Peyer's patch (tissue), 4 donors: ENCODE data around the gene ANKRD17. TPM values are rescaled to one million over a fixed set of nuclear protein-coding genes. Genes with fewer than 3 reads are reported as not detected.
A peak's percentile ranks its signal among the peaks of the same experiment; 100 is the strongest.

Experiments
- DNase-seq, 3 donors: peaks; one replicate each; pipeline ENCODE4 v3.0.0-alpha.2; 2017 to 2019
- H3K27ac ChIP-seq, 4 donors: fragments of 200-600 bp; sonication (generic); one replicate each; pipeline ENCODE4 v1.5.1; 2016 to 2019
- H3K27me3 ChIP-seq, 2 donors: fragments of 200-600 bp; sonication (generic); one replicate each; pipeline ENCODE4 v1.5.1; 2019
- H3K36me3 ChIP-seq, 3 donors: fragments of 200-600 bp; sonication (generic); one replicate each; pipeline ENCODE4 v1.5.1; 2016 to 2019
- H3K4me1 ChIP-seq, 4 donors: fragments of 200-600 bp; sonication (generic); one replicate each; pipeline ENCODE4 v1.5.1; 2016 to 2019
- H3K4me3 ChIP-seq, 4 donors: fragments of 200-600 bp; sonication (generic); 1 replicate in 3 of 4; 2 replicates in 1 of 4; pipeline ENCODE4 v1.5.1; 2016 to 2019; ENCODE audit warnings: mild to moderate bottlenecking in 1 of 4
- H3K9me3 ChIP-seq, 4 donors: fragments of 200-600 bp; sonication (generic); one replicate each; pipeline ENCODE4 v1.5.1; 2016 to 2019; ENCODE audit warnings: mild to moderate bottlenecking in 1 of 4
- CTCF ChIP-seq, 6 experiments: fragments of 450-650 bp in 4 of 6; fragments of 200-600 bp in 2 of 6; sonication (generic) in 1 of 6; IDR thresholded peaks; one replicate each; pipeline ENCODE4 v1.5.1; 2017 to 2019; ENCODE audit warnings: antibody characterized with exemption in 6 of 6, mild to moderate bottlenecking in 3 of 6, moderate library complexity in 1 of 6
- POLR2A ChIP-seq, 2 donors: fragments of 450-650 bp; IDR thresholded peaks; one replicate each; pipeline ENCODE4 v1.5.1; 2017; ENCODE audit warnings: antibody characterized with exemption in 2 of 2, mild to moderate bottlenecking in 2 of 2, moderate library complexity in 2 of 2
- total RNA-seq, 4 donors: library from RNA; depleted of rRNA; stranded (reverse); fragments of >200 nt; gene quantifications; one replicate each; pipeline ENCODE4 v1.1.0, GENCODE V29; 2016

The ANKRD17 gene
- total RNA-seq, 4 donors from 2014 or later: 61.7 to 92.0 (median 81.0) TPM

- no peaks in the 10 kb centered on the region for H3K4me1 ChIP-seq
- H3K27me3 ChIP-seq: no peaks in the 10 kb centered on the region
- H3K4me3 ChIP-seq: no peak overlapping the region
- TF ChIP-seq POLR2A (IDR thresholded peaks at IDR 0.05) (no peak), CTCF (IDR thresholded peaks at IDR 0.05) (no peak)
- no peak overlapping the region for H3K27ac ChIP-seq
- no peak for DNase-seq
- peaks cover 0 to 6% (median 0%) of the 10 kb centered on the region in 4 donors for H3K9me3 ChIP-seq
- no peaks in the 10 kb centered on the region for H3K36me3 ChIP-seq
Measured at GRCh38 chr4:73281396-73281795, 22.8 kb upstream of the ANKRD17 start.

- H3K4me3 ChIP-seq: no peak overlapping the region
- TF ChIP-seq CTCF (IDR thresholded peaks at IDR 0.05) (no peak), POLR2A (IDR thresholded peaks at IDR 0.05) (no peak)
- no peaks in the 10 kb centered on the region for H3K27me3 ChIP-seq
- H3K27ac ChIP-seq: no peak overlapping the region
- no peak for DNase-seq
- peaks cover 0 to 6% (median 0%) of the 10 kb centered on the region in 4 donors for H3K9me3 ChIP-seq
- no peaks in the 10 kb centered on the region for H3K36me3 ChIP-seq
- no peaks in the 10 kb centered on the region for H3K4me1 ChIP-seq
Measured at GRCh38 chr4:73277201-73277600, 18.6 kb upstream of the ANKRD17 start.

GRCh38 chr4:73275318-73275654 lies 16.7 kb upstream of the ANKRD17 start:
- no peaks in the 10 kb centered on the region for H3K36me3 ChIP-seq
- DNase-seq: no peak
- H3K27me3 ChIP-seq: no peaks in the 10 kb centered on the region
- peaks cover 0 to 6% (median 0%) of the 10 kb centered on the region in 4 donors for H3K9me3 ChIP-seq
- H3K4me1 ChIP-seq: no peaks in the 10 kb centered on the region
- no peak overlapping the region for H3K27ac ChIP-seq
- H3K4me3 ChIP-seq: no peak overlapping the region
- TF ChIP-seq POLR2A (IDR thresholded peaks at IDR 0.05) (no peak), CTCF (IDR thresholded peaks at IDR 0.05) (no peak)

GRCh38 chr4:73272816-73273215 lies 14.2 kb upstream of the ANKRD17 start:
- H3K36me3 ChIP-seq: no peaks in the 10 kb centered on the region
- no peak overlapping the region for H3K27ac ChIP-seq
- H3K27me3 ChIP-seq: no peaks in the 10 kb centered on the region
- no peaks in the 10 kb centered on the region for H3K4me1 ChIP-seq
- TF ChIP-seq CTCF (IDR thresholded peaks at IDR 0.05) (no peak), POLR2A (IDR thresholded peaks at IDR 0.05) (no peak)
- peaks cover 0 to 5% (median 0%) of the 10 kb centered on the region in 4 donors for H3K9me3 ChIP-seq
- DNase-seq: no peak
- no peak overlapping the region for H3K4me3 ChIP-seq

- H3K4me1 ChIP-seq: no peaks in the 10 kb centered on the region
- TF ChIP-seq CTCF (IDR thresholded peaks at IDR 0.05) (no peak), POLR2A (IDR thresholded peaks at IDR 0.05) (no peak)
- no peak overlapping the region for H3K27ac ChIP-seq
Measured at GRCh38 chr4:73267050-73267449, 8.5 kb upstream of the ANKRD17 start.

GRCh38 chr4:73259571-73260090 lies 1.0 kb upstream of the ANKRD17 start:
- Histone ChIP-seq H3K27ac (peak overlapping the region; percentile 89 to 99 (median 96)), H3K9me3 (no peaks in the 10 kb centered on the region), H3K4me1 (peaks cover 0 to 38% (median 0%) of the 10 kb centered on the region in 4 donors), H3K36me3 (no peaks in the 10 kb centered on the region), H3K4me3 (peak overlapping the region; percentile 58 to 93 (median 76)), H3K27me3 (no peaks in the 10 kb centered on the region)
- TF ChIP-seq CTCF (IDR thresholded peaks at IDR 0.05) (no peak), POLR2A (IDR thresholded peaks at IDR 0.05) (no peak)
- DNase-seq: no peak

More at GRCh38 chr4:73267050-73267449, 8.5 kb upstream of the ANKRD17 start:
- H3K9me3 ChIP-seq: no peaks in the 10 kb centered on the region
- no peaks in the 10 kb centered on the region for H3K27me3 ChIP-seq
- no peak for DNase-seq
- H3K4me3 ChIP-seq: no peak overlapping the region
- H3K36me3 ChIP-seq: no peaks in the 10 kb centered on the region
